IPS-18a (cell line): ENCODE results near the gene DTX1.

Experiments
- H3K27ac ChIP-seq: one replicate; pipeline ENCODE4 v1.5.1; 2013; ENCODE audit warnings: low read length
- H3K27me3 ChIP-seq: one replicate; pipeline ENCODE4 v1.6.1; 2013; ENCODE audit warnings: mild to moderate bottlenecking, low read length; ENCODE audit not compliant: control insufficient read depth, insufficient read depth
- H3K36me3 ChIP-seq: one replicate; pipeline ENCODE4 v1.6.1; 2013; ENCODE audit warnings: low read depth, low read length; ENCODE audit not compliant: control insufficient read depth
- H3K4me1 ChIP-seq: one replicate; pipeline ENCODE4 v1.6.1; 2013; ENCODE audit warnings: low read depth, low read length; ENCODE audit not compliant: control insufficient read depth
- H3K4me3 ChIP-seq: one replicate; pipeline ENCODE4 v1.5.1; 2013; ENCODE audit warnings: low read length
- H3K9ac ChIP-seq: one replicate; pipeline ENCODE4 v1.6.1; 2013; ENCODE audit warnings: mild to moderate bottlenecking, low read length, moderate library complexity
- H3K9me3 ChIP-seq: one replicate; pipeline ENCODE4 v1.6.1; 2013; ENCODE audit warnings: low read depth, low read length; ENCODE audit not compliant: control insufficient read depth

The DTX1 gene

DNA sequence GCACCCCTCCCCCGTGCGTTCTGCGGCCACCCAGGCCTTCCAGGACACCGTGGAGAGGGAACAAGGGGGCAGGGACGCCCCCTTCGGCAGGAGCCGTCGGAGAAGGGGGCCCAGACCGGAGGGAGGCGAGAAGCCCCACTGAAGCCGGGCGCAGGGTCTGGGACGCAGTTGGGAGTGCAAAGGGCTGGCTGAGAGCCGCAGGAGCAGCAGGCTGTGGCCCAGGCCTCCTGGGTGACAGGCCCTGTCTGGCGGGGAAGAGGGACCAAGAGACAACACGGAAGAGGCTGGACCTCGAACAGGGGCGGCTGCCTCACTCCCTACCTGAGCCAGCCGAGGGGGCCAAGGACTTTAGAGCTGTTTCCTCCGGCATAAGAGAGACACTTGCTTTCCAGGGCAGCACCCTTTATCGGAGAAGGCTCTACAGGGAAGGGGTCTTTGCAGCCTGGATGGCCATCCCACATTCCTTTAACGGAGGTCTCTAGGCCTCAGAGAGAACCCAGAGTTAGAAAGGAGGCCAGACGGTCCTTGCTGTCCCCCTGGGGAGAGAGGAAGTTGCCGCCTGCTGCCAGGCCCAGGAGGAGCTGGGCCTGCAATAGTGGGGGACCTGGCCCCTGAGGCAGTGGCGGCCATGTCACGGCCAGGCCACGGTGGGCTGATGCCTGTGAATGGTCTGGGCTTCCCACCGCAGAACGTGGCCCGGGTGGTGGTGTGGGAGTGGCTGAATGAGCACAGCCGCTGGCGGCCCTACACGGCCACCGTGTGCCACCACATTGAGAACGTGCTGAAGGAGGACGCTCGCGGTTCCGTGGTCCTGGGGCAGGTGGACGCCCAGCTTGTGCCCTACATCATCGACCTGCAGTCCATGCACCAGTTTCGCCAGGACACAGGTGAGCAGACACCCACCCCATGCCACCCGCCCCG is 1.3 kb downstream of the DTX1 start:
- peaks cover 22% of the 10 kb centered on the region for H3K27me3 ChIP-seq
- no peak overlapping the region for H3K27ac ChIP-seq
- H3K4me3 ChIP-seq, result no peak overlapping the region
- no peaks in the 10 kb centered on the region for H3K36me3 ChIP-seq
- no peaks in the 10 kb centered on the region for H3K9me3 ChIP-seq
- peaks cover 5% of the 10 kb centered on the region for H3K4me1 ChIP-seq
- H3K9ac ChIP-seq, result no peak overlapping the region

DNA sequence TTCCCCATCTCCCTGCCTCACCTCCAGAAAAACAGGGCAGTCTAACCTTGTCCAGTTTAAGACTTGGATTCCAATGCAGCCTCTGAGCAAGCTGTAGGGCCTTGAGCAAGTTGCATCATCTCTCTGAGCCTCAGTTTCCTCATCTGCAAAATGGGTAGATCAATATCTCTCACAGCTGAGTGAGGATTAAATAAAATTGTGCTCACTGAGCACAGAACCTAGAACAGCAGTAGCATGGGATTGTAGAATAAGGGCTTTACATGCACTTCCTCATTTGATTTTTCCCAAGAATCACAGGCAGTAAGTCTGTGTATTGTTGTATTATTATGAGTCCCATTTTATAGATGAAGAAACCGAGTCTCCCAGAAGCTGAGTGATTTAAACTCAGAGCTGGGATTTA is 2.0 kb downstream of the DTX1 start:
- Histone ChIP-seq H3K27me3 (peaks cover 22% of the 10 kb centered on the region), H3K9ac (no peak overlapping the region), H3K4me1 (peaks cover 5% of the 10 kb centered on the region), H3K9me3 (no peaks in the 10 kb centered on the region), H3K4me3 (no peak overlapping the region), H3K36me3 (no peaks in the 10 kb centered on the region), H3K27ac (no peak overlapping the region)

DNA sequence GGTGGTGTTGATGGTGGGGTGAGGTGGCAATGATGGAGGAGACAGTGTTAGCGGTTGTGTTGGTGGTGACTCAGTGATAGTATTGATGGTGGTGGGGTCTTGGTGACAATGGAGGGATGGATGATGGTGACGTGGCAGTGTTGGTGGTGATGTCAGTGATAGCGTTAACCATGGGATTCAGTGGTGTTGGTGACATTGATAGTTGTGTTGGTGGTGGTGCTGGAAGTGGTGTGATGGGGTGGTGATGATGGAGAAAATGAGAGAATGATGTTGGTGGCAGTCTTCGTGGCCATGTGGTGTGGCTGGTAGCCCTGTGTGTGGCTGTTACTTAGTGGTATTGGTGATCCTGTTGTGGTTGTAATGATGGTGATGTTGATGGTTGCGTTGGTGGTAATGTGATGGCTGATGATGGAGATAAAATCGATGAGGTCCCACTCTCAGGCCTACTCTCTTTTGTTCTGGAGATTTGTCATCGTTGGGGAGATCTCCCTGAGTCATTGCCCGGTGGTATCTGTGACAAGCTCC is 2.6 kb downstream of the DTX1 start:
- Histone ChIP-seq H3K27ac (no peak overlapping the region), H3K27me3 (peaks cover 22% of the 10 kb centered on the region), H3K4me1 (peaks cover 5% of the 10 kb centered on the region), H3K4me3 (no peak overlapping the region), H3K36me3 (no peaks in the 10 kb centered on the region), H3K9ac (no peak overlapping the region), H3K9me3 (no peaks in the 10 kb centered on the region)

DNA sequence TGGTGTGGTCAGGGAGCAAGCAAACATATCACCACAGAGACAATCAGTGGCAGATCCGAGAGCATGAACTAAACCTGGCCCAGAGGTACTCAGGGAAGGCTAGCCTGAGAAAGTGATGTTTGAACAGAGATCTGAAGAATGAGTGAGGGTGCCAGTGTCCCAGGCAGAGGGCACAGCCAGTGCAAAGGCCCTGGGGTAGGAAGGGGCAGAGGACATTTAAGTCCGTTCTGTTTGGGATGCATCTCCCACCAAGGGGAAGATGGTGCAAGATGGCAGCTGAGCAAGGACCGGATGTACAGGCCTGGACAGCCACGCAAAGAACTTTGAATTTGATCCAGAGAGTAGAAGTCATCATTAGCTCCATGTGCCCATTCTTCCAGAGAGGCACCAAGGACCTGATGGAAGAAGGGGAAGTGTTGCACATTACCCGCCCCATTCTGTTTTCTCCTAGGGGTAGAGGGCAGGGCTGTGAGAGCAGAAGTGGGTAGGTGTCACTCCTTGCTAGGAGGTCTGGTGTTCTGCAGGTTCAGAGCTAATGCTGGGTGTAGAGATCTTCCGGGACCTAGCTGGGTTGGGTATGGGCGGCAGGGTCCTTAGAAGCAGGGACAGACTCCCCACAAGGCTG is 3.9 kb downstream of the DTX1 start:
- Histone ChIP-seq H3K9ac (no peak overlapping the region), H3K4me1 (peaks cover 6% of the 10 kb centered on the region), H3K4me3 (no peak overlapping the region), H3K27me3 (peaks cover 17% of the 10 kb centered on the region), H3K36me3 (no peaks in the 10 kb centered on the region), H3K27ac (no peak overlapping the region), H3K9me3 (no peaks in the 10 kb centered on the region)

DNA sequence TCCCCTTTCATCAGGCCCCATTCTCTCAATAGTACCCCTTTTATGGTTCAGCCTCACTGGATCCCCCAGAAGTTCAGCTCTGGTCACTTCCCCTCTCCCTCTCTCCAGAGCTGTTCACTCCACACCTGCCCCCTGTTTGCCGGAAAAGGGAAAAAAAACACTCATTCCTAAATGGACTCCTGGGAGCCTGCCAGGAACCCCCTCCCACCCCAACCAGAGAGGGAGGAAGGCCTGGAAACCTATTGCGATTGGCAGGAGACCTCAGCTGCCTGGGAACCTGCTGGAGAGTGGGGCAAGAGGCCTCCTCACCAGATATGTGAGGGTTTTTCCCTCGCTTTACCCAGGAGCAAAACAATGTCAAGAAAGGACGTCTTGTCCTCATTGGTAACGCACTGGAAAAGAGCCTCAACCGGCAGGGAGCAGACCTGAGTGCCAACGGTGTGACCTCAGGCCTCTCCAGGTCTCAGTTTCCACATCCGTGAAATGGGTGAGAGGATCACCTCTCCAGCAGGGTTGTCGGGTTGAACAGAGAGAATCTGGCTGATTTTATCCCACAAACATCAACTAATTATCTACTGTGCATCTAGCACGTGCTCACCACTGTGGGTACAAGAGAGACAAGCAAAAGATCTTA is 4.6 kb downstream of the DTX1 start:
- Histone ChIP-seq H3K4me3 (no peak overlapping the region), H3K9ac (no peak overlapping the region), H3K36me3 (no peaks in the 10 kb centered on the region), H3K4me1 (peaks cover 8% of the 10 kb centered on the region), H3K9me3 (no peaks in the 10 kb centered on the region), H3K27me3 (peaks cover 10% of the 10 kb centered on the region), H3K27ac (no peak overlapping the region)

DNA sequence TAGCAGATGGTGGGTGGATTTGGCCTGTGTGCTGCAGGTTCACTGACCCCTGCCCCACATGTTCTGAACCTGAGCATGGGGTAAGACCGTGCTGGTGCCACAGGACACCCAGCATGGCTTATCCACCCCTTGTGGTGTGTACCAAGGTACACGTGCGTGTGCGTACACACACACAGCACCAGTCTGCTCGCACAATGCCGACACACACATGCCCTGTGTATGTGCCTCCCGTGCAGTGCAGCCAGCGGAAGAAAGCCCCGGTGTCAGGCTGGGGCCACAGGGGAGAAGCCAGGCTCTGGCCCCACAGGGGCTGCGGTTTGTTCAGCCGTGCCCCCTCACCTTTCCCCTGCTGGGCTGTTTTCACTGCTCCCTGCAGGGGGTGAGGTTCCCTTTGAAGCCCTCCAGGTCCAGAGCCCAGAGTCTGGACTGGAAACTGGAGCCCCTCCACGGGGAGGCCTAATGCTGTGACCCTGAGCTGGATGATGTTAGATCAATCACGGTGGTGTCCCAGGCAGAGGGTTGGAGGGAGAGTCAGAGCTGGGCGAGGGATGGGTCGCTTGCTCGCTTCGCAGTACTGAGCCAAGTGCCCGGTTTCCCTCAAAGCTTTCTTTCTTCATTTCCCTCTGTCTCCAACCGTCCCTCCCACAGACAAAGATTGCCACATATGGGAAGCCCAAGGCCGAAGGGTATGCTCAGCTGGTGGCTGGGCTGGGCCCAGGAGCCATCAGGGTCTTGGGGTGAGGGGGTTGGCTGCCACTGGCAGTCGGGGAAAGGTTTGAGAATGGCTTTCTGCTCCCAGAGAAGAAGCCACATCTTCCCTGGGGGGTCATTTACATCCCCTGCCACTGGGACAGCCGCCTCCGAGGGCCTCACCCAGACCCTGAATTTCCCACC is 6.2 kb downstream of the DTX1 start:
- no peak overlapping the region for H3K27ac ChIP-seq
- no peak overlapping the region for H3K9ac ChIP-seq
- H3K9me3 ChIP-seq, result no peaks in the 10 kb centered on the region
- H3K36me3 ChIP-seq, result no peaks in the 10 kb centered on the region
- no peak overlapping the region for H3K4me3 ChIP-seq
- H3K4me1 ChIP-seq, result peaks cover 8% of the 10 kb centered on the region
- H3K27me3 ChIP-seq, result no peaks in the 10 kb centered on the region

DNA sequence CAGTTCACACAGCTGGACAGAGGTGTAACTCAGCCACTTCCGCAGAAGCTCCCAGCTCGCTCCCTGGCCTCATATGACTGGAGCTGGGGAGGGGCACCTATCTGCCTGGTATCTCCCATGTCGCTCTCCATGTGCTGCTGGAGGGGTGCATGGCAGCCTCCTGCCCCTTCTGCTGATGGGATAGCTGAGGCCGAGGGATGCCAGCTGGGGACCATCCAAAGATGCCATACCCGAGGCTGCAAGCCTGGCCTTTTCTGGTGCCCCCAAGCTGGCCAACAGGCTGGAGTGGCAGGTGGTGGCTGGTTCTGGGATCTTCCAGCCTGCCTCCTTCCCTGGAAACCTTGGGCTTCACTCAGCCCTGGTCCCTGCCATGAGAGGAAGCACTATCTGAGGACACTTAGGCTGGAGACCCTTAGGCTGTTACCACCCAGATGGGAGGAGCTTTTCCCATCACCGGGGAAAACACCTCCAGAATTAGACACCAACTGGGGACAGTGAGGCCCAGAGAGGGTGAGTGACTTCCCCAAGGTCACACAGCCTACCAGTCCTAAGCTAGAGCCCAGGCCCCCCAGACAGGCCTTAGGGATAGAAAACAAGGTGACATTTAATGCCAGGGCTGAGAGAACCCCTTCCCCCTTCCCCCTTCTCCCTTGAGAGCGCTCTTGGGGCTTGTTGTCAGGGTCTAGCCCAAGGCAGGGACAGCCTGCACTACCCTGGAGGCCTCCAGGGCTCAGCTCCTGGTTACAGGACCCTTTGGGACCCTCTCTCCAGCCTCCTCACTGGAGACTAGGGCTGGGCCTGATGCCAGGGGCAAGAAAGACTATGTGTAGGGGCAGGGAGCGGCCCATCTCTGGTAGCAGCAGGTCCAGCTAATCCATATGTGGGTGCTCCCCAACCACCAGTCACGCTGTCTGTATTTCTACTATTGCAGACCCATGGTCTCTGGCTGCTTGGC is 7.1 kb downstream of the DTX1 start:
- no peak overlapping the region for H3K9ac ChIP-seq
- no peaks in the 10 kb centered on the region for H3K9me3 ChIP-seq
- no peak overlapping the region for H3K27ac ChIP-seq
- no peaks in the 10 kb centered on the region for H3K27me3 ChIP-seq
- H3K4me1 ChIP-seq, result peaks cover 8% of the 10 kb centered on the region
- no peaks in the 10 kb centered on the region for H3K36me3 ChIP-seq
- H3K4me3 ChIP-seq, result no peak overlapping the region

DNA sequence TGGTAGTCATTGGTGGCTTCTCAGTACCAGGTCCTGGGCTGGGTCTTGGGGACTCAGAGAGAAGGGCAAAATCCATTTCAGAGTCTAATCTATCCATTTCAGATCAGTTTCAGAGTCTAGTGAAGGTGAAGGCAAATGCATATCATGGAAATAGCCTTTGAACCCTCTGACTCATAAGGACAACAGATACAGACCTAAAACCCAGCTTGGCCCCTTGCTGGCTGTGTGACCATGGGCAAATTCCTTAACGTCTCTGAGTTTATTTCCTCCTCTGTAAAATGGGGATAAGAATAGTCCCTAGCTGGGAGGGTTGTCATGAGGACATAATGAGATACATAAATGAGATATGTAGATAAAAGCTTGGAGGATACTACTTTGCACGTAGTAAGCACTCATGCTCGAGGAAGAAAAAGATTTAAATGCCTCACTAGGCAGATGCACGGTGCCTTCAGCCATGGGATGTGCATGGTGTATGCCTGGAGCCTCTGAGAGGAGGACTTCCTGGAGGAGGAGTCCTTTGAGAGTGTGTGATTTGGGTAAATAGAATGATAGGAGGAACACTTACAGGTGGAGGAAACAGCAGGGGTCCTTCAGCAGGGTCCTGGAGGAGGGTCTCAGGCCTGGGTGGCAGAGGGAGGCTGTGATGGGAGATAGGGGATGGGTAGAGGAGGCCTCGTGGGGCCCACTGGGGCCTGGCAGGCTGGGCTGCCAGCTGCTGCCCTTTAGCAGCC is 8.0 kb downstream of the DTX1 start:
- no peaks in the 10 kb centered on the region for H3K27me3 ChIP-seq
- H3K27ac ChIP-seq, result no peak overlapping the region
- H3K36me3 ChIP-seq, result no peaks in the 10 kb centered on the region
- peaks cover 8% of the 10 kb centered on the region for H3K4me1 ChIP-seq
- no peaks in the 10 kb centered on the region for H3K9me3 ChIP-seq
- H3K4me3 ChIP-seq, result no peak overlapping the region
- no peak overlapping the region for H3K9ac ChIP-seq

DNA sequence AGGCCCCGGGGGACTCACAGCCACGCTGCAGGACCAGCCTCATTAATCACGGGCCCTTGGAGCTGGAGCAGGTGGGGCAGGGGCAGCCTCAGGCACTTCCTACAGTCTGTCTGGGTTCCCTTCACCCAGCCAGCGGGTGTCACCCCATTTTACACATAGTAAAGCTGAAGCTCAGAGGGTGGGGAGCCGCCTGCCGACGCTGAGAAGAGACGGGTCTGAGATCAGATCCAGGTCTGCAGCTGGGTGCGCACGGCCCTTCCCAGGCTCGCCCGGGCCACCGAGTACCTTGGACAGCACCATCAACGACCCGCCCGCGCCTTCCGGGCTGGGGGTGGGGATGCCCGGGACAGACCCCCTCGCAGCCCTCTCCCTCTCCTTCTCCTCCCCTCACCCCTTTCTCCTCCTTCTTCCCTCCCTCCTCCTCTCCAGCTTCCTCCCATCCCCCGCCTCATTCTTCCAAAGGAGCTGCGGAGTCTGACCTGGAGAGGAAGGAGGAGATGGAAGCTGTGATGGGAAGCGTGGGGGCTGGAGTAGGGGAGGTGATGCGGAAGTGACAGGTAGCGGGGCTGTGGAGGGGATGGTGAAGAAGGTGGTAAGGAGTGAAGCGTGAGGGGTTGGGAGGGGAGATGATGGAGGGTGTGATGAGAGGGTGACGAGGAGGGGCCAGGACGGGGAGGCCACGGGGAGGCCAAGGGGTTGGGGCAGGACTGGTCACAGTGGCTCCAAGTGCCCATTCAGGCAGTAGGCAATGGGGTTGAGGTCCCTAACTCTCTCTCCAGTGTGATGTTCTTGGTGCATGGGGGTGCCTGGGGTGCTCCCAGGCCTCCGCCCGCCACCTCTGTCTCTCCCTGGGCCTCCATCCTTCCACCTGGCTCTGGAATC is 8.8 kb downstream of the DTX1 start:
- Histone ChIP-seq H3K27ac (no peak overlapping the region), H3K27me3 (no peaks in the 10 kb centered on the region), H3K4me1 (peaks cover 8% of the 10 kb centered on the region), H3K4me3 (no peak overlapping the region), H3K36me3 (no peaks in the 10 kb centered on the region), H3K9ac (no peak overlapping the region), H3K9me3 (no peaks in the 10 kb centered on the region)
